DMS114 treated with DMSO at 0.1 percent for 48 hours (cell line): ENCODE measurements around the gene HAGHL.
"Not testable (repeated sequence)": the region's sequence is repeated elsewhere in the genome, so short reads cannot be mapped to it uniquely, and the experiment has no call there.

Experiments
- DNase-seq: peaks from one replicate; lab custom pipeline; 2025; ENCODE audit not compliant: unreplicated experiment; lab: John Stamatoyannopoulos, UW

HAGHL gene

DNA sequence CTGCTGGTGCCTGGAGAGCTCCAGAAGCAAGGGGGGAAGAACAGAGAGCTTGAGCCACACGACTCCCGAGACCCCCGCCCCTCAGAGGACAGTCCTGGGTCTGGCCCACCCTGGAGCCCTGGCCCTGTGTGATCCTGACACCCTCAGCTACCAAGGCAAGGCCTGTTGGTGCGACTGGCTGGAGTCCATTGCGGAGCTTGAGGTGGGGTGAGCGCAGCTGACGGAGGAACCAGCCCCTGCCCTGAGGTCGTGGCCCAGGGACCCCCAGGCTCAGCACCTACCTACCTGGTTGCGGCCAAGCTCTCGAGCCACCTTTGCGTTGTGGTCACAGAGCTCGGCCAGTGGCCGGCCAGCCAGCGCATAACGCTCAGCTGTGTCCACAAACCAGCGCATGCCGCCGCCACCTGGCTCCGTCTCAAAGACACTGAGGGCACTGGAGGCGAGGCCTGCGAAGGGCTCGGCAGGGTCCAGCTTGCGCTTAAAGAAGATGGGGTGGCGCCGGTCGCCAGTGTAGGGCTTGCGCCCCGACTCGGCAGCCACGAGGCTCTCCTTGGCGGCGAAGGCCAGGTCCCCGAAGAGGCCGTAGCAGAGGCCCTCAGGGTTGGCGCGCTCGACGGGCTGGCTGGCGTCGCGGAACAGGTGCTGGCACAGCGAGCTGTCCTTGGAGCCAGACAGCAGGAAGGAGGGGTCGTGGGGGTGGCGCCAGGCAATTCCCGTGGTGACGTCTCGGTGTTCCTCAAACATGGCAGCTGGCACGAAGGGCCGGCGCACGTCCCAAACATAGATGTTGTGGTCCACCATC lies 40.2 kb upstream of the HAGHL start:
- no peak for DNase-seq

GRCh38 chr16:687499-687898 lies 39.4 kb upstream of the HAGHL start:
- DNase-seq = no peak

DNA sequence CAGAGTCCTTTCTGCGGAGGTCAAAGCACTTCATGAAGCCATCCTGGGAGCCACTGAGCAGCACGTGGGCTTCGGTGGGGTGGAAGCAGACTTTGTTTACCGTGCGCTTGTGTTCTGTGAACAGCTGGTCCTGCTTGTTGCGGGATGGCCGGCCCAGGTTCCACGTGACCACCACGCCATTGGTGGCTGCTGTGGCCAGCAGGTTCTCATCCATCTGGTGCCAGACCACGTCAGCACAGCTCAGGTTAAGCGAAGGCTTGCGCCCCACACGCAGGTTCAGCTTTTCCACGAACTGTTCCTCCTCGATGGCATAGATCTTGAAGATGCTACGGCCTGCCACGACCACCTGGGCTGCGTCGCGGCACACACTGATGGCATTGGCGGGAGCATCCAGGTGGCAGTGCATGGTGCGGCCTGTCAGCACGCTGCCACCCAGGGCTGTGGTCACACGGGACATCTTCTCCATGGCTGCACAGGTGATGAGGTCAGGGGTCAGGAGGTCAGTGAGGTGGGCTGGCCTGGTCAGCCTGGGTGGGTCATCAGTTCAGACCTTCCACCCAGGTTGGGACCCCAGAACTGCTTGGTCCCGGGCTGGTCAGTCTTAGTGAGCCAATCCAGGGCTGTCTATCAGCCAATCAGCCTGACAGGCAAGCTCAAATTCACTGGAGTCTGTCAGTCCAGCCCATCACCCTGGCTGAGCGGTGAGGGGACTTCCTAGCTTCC lies 37.6 kb upstream of the HAGHL start:
- no peak for DNase-seq

DNA sequence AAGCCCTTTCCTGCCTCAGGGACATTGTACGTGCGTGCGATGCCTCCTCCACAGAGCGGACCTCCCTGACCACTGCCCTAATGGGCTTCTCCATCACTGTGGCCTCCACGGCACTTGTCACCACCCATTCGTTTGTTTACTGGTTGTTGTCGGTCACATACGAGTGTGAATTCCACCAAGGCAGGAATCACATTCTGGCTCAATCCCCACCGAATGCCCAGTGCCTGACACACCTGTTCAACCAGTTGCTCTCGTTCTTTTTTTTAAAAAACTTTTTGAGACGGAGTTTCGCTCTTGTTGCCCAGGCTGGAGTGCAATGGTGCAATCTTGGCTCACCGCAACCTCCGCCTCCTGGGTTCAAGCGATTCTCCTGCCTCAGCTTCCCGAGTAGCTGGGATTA lies 35.7 kb upstream of the HAGHL start:
- DNase-seq = not testable (repeated sequence)

GRCh38 chr16:692356-693108 lies 34.4 kb upstream of the HAGHL start:
- DNase-seq = no peak

DNA sequence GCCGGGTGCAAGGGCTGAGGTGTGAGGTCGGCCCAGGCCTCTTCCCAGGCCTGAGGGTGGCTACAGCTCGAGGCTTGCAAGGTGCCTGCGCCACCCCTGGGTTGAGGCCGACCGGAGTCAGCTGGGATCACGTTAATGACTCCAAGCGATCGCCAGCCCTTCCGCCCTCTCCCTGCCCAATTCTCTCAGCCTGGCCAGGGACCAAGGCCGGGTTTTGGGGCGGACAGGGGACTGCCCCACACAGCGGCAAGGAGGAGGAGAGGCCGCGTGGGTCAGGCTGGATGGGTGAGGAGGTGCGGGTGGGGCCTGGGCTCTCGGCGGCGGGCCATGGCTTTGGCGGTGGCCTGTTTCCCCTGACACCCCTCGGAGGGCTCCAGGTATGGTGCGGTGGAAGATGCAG lies 33.5 kb upstream of the HAGHL start:
- DNase-seq = no peak

GRCh38 chr16:693766-694165 lies 33.1 kb upstream of the HAGHL start:
- no peak for DNase-seq

DNA sequence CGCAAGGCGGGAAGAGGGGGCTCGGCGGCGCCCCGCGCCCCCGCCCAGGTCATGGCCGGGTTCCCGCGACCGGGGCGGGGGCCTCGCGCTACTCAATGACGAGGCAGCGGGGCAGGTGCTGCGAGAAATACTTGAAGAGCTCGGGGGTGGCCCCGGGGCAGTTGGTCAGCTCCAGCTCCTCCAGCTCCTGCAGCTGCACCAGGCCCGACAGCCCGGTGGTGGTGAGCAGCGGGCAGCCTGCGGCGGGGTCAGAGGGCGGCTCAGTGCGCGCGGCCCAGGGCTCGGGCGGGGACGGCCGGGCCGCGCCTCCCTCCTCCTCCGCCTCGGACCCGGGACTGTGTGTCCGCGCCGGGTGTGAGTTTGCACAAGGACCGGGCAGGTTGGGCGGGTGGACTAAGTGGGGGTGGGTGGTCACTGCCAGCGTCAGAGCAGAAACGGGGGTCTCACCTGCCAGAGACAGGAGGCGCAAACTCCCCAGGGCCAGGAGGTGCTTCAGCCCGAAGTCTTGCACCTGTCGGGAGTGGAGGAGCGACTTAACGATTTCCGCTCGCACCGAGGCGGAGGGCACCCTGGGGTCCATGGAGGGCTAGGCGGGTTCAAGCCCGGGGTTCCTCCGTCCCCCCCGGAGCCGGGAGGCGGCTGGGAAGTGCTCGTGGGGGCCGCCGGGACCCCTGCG lies 32.6 kb upstream of the HAGHL start:
- no peak for DNase-seq

- no peak for DNase-seq
These were observed 32.0 kb upstream of the HAGHL start for GRCh38 chr16:694863-695354.

- DNase-seq = no peak
These were observed 31.4 kb upstream of the HAGHL start for GRCh38 chr16:695355-696089.

DNA sequence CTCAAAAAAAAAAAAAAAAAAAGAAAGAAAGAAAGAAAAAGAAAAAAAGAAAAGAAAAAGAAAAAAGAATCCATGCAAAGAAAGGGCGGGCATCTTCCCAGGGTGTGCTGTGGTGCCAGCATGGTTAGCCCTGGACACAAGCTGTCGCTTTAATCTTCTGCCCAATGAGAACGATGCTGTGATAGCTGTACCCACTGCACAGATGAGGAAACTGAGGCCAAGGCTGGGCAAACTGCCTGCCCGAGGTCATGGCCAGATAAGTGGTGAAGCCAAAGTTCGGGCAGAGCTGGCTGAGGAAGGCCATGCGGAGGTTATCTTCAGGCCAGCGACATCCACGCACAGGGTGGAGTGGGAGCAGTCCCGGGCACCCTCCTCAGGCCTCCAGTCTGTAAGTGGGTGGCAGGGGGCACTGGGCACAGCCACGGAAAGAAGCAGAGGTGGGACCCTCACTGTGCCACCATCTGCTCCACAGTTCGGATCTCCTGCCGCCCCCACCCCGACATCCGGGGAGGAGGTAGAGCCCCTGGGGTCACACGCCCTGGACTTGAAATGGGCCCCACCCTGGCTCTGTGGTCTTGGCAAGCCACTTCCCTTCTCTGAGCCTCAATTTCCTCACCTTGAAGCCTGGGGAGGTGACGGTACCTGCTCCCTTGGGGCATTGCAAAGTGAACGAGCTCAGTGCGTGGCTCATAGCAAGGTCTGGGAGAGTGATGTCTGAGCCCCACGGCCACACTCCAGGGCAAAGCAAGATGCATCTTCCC lies 27.8 kb upstream of the HAGHL start:
- DNase-seq = no peak

- no peak for DNase-seq
These were observed 26.0 kb upstream of the HAGHL start for GRCh38 chr16:700684-701584.

- no peak for DNase-seq
These were observed 24.6 kb upstream of the HAGHL start for GRCh38 chr16:702341-702740.

DNA sequence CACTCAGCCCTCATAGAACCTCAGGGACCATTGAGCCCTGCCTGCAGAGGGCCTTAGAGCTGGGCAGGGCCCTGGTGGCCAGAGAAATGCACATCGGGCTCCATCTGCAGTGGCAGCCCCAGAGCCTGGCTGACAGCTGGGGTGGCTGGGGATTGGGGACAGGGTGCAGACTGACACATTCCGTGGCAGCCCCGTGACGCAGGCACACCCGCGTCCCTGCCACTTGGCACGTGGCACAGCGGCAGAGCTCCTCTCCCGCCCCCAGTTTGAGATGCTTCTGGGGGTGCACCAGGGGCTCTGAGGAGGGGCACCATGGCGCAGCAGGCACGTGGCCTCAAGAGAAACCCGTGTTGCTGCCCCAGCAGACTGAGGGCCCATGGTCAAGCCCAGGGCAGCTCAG lies 23.5 kb upstream of the HAGHL start:
- DNase-seq = no peak

GRCh38 chr16:704047-704446 lies 22.9 kb upstream of the HAGHL start:
- DNase-seq = no peak

- no peak for DNase-seq
These were observed 22.1 kb upstream of the HAGHL start for GRCh38 chr16:704552-705380.

- DNase-seq = no peak
These were observed 21.3 kb upstream of the HAGHL start, which contains the start of gene FBXL16 for GRCh38 chr16:705431-706188. TSS of gene FBXL16 (minus strand) at chr16:705801. CDS start at chr16:697405, 8,396 bp downstream.
